ENCODE results near the gene WDR81. TPM values are rescaled to one million over a fixed set of nuclear protein-coding genes. Genes with fewer than 3 reads are reported as not detected.

WDR81 gene
- total RNA-seq, 1 donor from 2014 or later = 10.4 TPM

DNA sequence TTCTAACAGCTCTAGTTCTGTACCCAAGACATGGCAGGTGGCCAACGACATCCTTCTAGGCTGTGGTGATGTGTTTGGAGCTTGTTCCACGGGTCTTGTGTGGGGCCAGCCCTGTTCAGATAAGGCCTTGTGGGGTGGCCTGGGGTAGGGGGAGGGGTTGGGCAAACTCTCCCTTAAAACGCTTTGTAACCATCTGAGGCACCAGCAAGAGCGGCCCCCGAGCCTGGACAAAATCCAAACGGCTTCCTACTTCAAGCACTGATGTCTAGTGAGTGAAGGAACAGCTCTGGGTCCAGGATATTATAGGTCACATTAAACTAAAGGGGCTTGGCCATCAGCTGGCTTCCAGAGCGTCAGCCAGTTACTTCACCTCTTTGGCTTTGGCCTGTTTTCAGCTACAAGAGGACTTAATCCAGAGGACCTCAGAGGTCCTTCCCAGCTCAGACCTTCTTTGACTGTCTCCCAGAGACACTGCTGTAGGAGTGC lies 49.2 kb downstream of the WDR81 start:
- Histone ChIP-seq H3K9ac (ENCODE audit: low read depth in 1 of 3, low read length in 3 of 3) (peak overlapping the region; percentile 19 to 40 (median 30)), H3K36me3 (ENCODE audit: control insufficient read depth in 3 of 3, insufficient read depth in 3 of 3, low read length in 3 of 3) (peaks cover 54 to 65% (median 57%) of the 10 kb centered on the region in 3 donors), H3K27ac (ENCODE audit: low read depth, low read length) (peak overlapping the region; percentile 67), H3K9me3 (ENCODE audit: control insufficient read depth in 3 of 3, low read length in 3 of 3) (no peaks in the 10 kb centered on the region), H3K4me3 (ENCODE audit: low read length in 3 of 3) (no peak overlapping the region), H3K27me3 (ENCODE audit: control insufficient read depth in 3 of 3, insufficient read depth in 3 of 3, low read length in 3 of 3) (no peaks in the 10 kb centered on the region), H3K4me1 (ENCODE audit: control insufficient read depth in 3 of 3, insufficient read depth in 3 of 3, low read length in 3 of 3) (peaks cover 31 to 50% (median 44%) of the 10 kb centered on the region in 3 donors)

DNA sequence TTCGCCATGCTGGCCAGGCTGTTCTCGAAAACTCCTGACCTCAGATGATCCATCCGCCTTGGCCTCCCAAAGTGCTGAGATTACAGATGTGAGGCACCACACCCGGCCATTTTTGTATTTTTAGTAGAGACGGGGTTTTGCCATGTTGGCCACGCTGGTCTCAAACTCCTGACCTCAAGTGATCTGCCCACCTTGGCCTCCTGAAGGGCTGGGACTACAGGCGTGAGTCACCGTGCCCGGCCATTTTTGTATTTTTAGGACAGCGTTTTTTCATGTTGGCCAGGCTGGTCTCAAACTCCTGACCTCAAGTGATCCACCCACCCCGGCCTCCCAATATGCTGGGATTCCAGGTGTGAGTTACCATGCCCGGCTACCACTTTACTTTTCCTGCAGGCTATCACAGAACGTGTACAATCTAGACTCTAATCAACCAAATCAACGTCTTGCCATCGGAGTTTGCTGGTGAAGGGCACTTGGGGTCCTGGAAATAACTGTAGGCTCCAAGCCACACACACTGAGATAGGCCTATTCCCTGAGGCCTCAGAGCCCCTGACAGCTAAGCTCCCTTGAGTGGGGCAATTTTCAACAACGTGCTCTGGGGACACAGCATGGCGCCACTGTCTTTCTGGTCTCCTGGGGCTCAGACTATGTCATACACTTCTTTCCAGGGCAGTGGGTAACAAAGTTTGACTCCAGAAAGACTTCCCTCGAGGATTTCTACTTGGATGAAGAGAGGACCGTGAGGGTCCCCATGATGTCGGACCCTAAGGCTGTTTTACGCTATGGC lies 50.1 kb downstream of the WDR81 start:
- Histone ChIP-seq H3K36me3 (ENCODE audit: control insufficient read depth in 3 of 3, insufficient read depth in 3 of 3, low read length in 3 of 3) (peaks cover 50 to 62% (median 57%) of the 10 kb centered on the region in 3 donors), H3K4me1 (ENCODE audit: control insufficient read depth in 3 of 3, insufficient read depth in 3 of 3, low read length in 3 of 3) (peaks cover 32 to 49% (median 43%) of the 10 kb centered on the region in 3 donors), H3K27me3 (ENCODE audit: control insufficient read depth in 3 of 3, insufficient read depth in 3 of 3, low read length in 3 of 3) (no peaks in the 10 kb centered on the region), H3K4me3 (ENCODE audit: low read length in 3 of 3) (no peak overlapping the region), H3K9ac (ENCODE audit: low read depth in 1 of 3, low read length in 3 of 3) (peak overlapping the region in 2 of 3 donors; percentile 3 to 4), H3K9me3 (ENCODE audit: control insufficient read depth in 3 of 3, low read length in 3 of 3) (no peaks in the 10 kb centered on the region), H3K27ac (ENCODE audit: low read depth, low read length) (peak overlapping the region; percentile 67)

DNA sequence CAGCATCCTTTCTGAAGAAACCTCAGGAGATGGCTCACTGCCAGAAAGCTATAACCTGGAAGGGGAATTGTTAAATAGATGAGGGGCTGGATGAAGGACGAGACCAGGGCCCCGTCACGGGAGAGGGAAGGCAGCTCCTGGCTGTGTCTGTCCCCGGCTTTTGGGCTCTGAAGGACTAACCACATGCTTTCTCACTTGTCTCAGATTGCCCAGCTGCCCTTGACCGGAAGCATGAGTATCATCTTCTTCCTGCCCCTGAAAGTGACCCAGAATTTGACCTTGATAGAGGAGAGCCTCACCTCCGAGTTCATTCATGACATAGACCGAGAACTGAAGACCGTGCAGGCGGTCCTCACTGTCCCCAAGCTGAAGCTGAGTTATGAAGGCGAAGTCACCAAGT lies 51.8 kb downstream of the WDR81 start:
- H3K4me1 ChIP-seq (ENCODE audit: control insufficient read depth in 3 of 3, insufficient read depth in 3 of 3, low read length in 3 of 3) = peaks cover 42 to 56% (median 45%) of the 10 kb centered on the region in 3 donors

DNA sequence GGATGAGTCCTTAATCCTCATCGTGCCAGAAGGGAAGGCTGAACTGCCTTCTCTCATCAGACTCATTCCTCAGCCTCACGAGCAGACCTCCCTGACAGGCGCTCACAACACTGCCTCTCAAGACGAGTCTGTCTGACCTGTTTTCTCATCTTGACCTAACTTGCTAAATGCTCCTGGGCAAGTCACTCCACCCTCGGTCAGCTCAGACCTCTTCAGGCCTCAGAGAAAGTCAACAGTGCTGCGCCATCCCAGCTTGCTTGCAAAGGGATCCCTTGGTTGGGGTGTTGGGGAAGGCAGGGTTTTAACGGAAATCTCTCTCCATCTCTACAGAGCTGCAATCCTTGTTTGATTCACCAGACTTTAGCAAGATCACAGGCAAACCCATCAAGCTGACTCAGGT lies 52.4 kb downstream of the WDR81 start:
- H3K9me3 ChIP-seq (ENCODE audit: control insufficient read depth in 3 of 3, low read length in 3 of 3) = no peaks in the 10 kb centered on the region
- peak overlapping the region in 1 of 3 donors; percentile 8 for H3K9ac ChIP-seq (ENCODE audit: low read depth in 1 of 3, low read length in 3 of 3)
- peak overlapping the region; percentile 67 for H3K27ac ChIP-seq (ENCODE audit: low read depth, low read length)
- no peak overlapping the region for H3K4me3 ChIP-seq (ENCODE audit: low read length in 3 of 3)
- H3K36me3 ChIP-seq (ENCODE audit: control insufficient read depth in 3 of 3, insufficient read depth in 3 of 3, low read length in 3 of 3) = peaks cover 38 to 50% (median 44%) of the 10 kb centered on the region in 3 donors
- peaks cover 47 to 61% (median 50%) of the 10 kb centered on the region in 3 donors for H3K4me1 ChIP-seq (ENCODE audit: control insufficient read depth in 3 of 3, insufficient read depth in 3 of 3, low read length in 3 of 3)
- no peaks in the 10 kb centered on the region for H3K27me3 ChIP-seq (ENCODE audit: control insufficient read depth in 3 of 3, insufficient read depth in 3 of 3, low read length in 3 of 3)

More for the DNA sequence above, 51.8 kb downstream of the WDR81 start:
- peak overlapping the region; percentile 67 for H3K27ac ChIP-seq (ENCODE audit: low read depth, low read length)
- H3K27me3 ChIP-seq (ENCODE audit: control insufficient read depth in 3 of 3, insufficient read depth in 3 of 3, low read length in 3 of 3) = no peaks in the 10 kb centered on the region
- H3K9me3 ChIP-seq (ENCODE audit: control insufficient read depth in 3 of 3, low read length in 3 of 3) = no peaks in the 10 kb centered on the region
- no peak overlapping the region for H3K4me3 ChIP-seq (ENCODE audit: low read length in 3 of 3)
- H3K36me3 ChIP-seq (ENCODE audit: control insufficient read depth in 3 of 3, insufficient read depth in 3 of 3, low read length in 3 of 3) = peaks cover 42 to 54% (median 48%) of the 10 kb centered on the region in 3 donors
- no peak overlapping the region for H3K9ac ChIP-seq (ENCODE audit: low read depth in 1 of 3, low read length in 3 of 3)

DNA sequence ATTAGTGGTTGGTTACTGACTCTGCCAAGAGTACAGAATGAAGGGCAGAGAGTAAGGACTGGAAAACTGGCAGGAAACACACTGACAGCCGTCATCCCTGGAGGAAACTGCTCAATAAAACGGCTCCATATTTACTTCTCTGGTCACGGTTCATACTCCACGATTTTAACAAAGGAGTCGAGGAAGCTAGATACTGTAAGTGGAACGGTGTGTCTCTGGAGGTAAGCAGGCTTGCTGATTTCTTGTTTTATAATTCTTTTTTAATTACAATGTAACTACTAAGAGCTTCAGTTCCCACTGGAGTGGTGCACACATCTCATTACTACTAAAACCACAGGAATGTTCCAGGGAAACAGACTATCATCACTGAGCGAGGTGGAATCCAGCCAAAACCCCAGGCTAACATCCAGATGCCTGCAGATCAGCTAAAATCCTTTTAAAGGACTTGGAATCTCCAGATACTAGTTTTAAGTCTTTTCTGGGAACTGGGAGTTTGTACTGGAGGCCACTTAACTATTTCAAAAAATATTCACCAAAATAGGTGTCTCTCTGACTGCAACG lies 55.1 kb downstream of the WDR81 start:
- Histone ChIP-seq H3K9ac (ENCODE audit: low read depth in 1 of 3, low read length in 3 of 3) (peak overlapping the region; percentile 12 to 50 (median 41)), H3K36me3 (ENCODE audit: control insufficient read depth in 3 of 3, insufficient read depth in 3 of 3, low read length in 3 of 3) (peaks cover 33 to 42% (median 37%) of the 10 kb centered on the region in 3 donors), H3K27ac (ENCODE audit: low read depth, low read length) (peak overlapping the region; percentile 80), H3K4me3 (ENCODE audit: low read length in 3 of 3) (peak overlapping the region in 2 of 3 donors; percentile 16 to 41), H3K4me1 (ENCODE audit: control insufficient read depth in 3 of 3, insufficient read depth in 3 of 3, low read length in 3 of 3) (peaks cover 58 to 70% (median 63%) of the 10 kb centered on the region in 3 donors), H3K9me3 (ENCODE audit: control insufficient read depth in 3 of 3, low read length in 3 of 3) (no peaks in the 10 kb centered on the region), H3K27me3 (ENCODE audit: control insufficient read depth in 3 of 3, insufficient read depth in 3 of 3, low read length in 3 of 3) (no peaks in the 10 kb centered on the region)

DNA sequence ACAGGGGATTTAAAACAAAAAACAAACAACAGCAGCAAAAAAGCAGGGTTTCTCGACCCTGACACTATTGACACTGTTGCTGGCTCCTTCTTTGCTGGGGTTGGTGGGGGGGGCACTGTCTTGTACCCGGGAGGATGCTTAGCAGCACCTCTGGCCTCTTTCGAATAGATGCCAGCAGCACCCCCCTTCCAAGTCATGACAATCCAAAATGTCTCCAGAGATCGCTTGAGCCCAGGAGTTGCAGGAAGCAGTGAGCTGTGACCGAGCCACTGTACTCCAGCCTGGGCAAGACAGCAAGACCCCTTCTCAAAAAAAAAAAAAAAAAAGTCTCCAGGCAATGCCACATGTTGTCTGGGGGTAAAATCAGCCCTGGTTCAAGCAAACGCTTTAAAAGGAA lies 57.7 kb downstream of the WDR81 start:
- H3K4me1 ChIP-seq (ENCODE audit: control insufficient read depth in 3 of 3, insufficient read depth in 3 of 3, low read length in 3 of 3) = peaks cover 65 to 70% (median 67%) of the 10 kb centered on the region in 3 donors
- H3K36me3 ChIP-seq (ENCODE audit: control insufficient read depth in 3 of 3, insufficient read depth in 3 of 3, low read length in 3 of 3) = peaks cover 16 to 20% (median 18%) of the 10 kb centered on the region in 3 donors
- H3K27me3 ChIP-seq (ENCODE audit: control insufficient read depth in 3 of 3, insufficient read depth in 3 of 3, low read length in 3 of 3) = no peaks in the 10 kb centered on the region
- no peaks in the 10 kb centered on the region for H3K9me3 ChIP-seq (ENCODE audit: control insufficient read depth in 3 of 3, low read length in 3 of 3)
- H3K4me3 ChIP-seq (ENCODE audit: low read length in 3 of 3) = peak overlapping the region in 1 of 3 donors; percentile 61
- H3K27ac ChIP-seq (ENCODE audit: low read depth, low read length) = peak overlapping the region; percentile 98
- H3K9ac ChIP-seq (ENCODE audit: low read depth in 1 of 3, low read length in 3 of 3) = peak overlapping the region; percentile 15 to 86 (median 25)

DNA sequence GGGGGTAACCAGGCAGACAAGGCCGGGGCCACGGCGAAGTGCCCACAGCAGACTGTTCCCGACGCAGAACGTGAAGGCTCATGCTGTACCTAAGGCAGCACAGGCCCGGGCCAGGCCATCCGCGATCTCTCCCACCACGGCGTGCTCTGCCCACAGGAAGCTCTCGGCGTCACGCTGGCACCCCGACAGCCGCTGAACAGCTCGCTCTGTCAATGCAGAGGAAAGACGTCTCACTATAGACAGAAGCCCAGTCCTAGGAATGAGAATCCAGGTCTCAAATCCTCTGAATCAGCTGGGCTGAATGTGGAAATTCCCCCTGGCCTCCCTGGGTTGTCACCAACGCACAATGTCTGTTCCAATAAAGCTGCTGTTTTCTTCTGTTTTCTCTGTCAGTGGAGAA lies 58.8 kb downstream of the WDR81 start:
- peaks cover 6 to 12% (median 12%) of the 10 kb centered on the region in 3 donors for H3K36me3 ChIP-seq (ENCODE audit: control insufficient read depth in 3 of 3, insufficient read depth in 3 of 3, low read length in 3 of 3)
- H3K4me1 ChIP-seq (ENCODE audit: control insufficient read depth in 3 of 3, insufficient read depth in 3 of 3, low read length in 3 of 3) = peaks cover 73 to 79% (median 73%) of the 10 kb centered on the region in 3 donors
- H3K9me3 ChIP-seq (ENCODE audit: control insufficient read depth in 3 of 3, low read length in 3 of 3) = no peaks in the 10 kb centered on the region
- no peaks in the 10 kb centered on the region for H3K27me3 ChIP-seq (ENCODE audit: control insufficient read depth in 3 of 3, insufficient read depth in 3 of 3, low read length in 3 of 3)
- H3K4me3 ChIP-seq (ENCODE audit: low read length in 3 of 3) = peak overlapping the region; percentile 18 to 73 (median 51)
- H3K27ac ChIP-seq (ENCODE audit: low read depth, low read length) = peak overlapping the region; percentile 98
- peak overlapping the region; percentile 77 to 86 (median 78) for H3K9ac ChIP-seq (ENCODE audit: low read depth in 1 of 3, low read length in 3 of 3)

DNA sequence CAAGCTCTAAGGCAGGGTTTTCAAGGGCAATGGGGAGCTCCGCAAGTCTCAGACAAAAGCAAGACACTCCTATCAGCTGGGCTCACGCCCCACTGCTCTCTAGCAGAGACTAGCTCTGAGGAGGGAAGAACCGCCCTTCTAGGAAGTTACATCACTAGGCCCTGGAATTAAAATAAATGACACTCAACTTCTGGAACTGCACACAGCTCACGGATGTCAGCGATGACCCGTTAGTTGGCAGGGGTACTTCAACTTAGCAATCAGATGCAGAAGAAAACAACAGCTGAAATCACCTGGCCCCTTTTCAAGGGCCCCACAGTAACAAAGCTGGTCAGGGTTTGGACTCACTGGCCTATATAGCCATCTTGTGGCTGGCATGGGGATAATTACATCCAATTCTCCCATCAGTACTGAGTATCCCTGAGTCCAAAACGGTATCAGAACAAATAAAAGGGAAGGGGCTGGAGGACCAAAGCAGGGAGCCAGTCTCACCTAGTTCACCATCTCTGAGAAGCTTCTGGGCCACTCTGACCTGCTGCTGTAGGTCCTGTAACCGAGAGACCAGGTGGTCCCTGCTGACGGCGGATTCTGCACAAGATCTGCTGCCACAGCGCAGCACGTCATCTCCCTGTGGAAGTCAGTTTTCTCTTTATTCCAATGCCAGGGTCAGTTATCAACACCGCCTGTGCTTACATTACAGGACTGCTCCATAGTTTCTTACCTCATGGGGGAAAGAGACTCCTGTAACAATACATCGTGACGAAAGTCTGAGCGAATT lies 59.5 kb downstream of the WDR81 start:
- Histone ChIP-seq H3K27me3 (ENCODE audit: control insufficient read depth in 3 of 3, insufficient read depth in 3 of 3, low read length in 3 of 3) (no peaks in the 10 kb centered on the region), H3K4me3 (ENCODE audit: low read length in 3 of 3) (peak overlapping the region; percentile 18 to 73 (median 51)), H3K4me1 (ENCODE audit: control insufficient read depth in 3 of 3, insufficient read depth in 3 of 3, low read length in 3 of 3) (peaks cover 73 to 76% (median 73%) of the 10 kb centered on the region in 3 donors), H3K9ac (ENCODE audit: low read depth in 1 of 3, low read length in 3 of 3) (peak overlapping the region; percentile 77 to 86 (median 78)), H3K36me3 (ENCODE audit: control insufficient read depth in 3 of 3, insufficient read depth in 3 of 3, low read length in 3 of 3) (peaks cover 3 to 8% (median 8%) of the 10 kb centered on the region in 3 donors), H3K27ac (ENCODE audit: low read depth, low read length) (peak overlapping the region; percentile 98), H3K9me3 (ENCODE audit: control insufficient read depth in 3 of 3, low read length in 3 of 3) (no peaks in the 10 kb centered on the region)

DNA sequence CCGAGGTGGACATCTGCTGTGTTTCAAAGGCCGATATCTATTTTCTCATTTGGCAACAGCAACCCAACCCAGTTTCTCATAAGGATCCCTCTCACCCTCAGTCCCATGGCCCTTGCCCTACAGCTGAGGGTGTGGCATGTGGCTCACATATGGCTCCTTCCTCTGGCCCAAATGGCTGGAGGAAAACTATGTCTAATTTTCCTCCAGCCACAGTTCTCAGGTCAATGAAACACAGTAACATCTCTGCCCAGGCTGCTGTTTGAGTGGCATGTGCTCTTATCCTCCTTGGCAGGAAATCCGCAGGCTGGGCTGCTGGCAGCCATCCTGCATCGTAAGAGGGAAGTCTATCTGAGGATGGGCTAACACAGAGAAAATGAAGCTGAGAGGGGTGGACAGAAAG lies 61.4 kb downstream of the WDR81 start:
- Histone ChIP-seq H3K9me3 (ENCODE audit: control insufficient read depth in 3 of 3, low read length in 3 of 3) (no peaks in the 10 kb centered on the region), H3K4me3 (ENCODE audit: low read length in 3 of 3) (peak overlapping the region in 1 of 3 donors; percentile 35), H3K36me3 (ENCODE audit: control insufficient read depth in 3 of 3, insufficient read depth in 3 of 3, low read length in 3 of 3) (peaks cover 3 to 8% (median 5%) of the 10 kb centered on the region in 3 donors), H3K27me3 (ENCODE audit: control insufficient read depth in 3 of 3, insufficient read depth in 3 of 3, low read length in 3 of 3) (no peaks in the 10 kb centered on the region), H3K9ac (ENCODE audit: low read depth in 1 of 3, low read length in 3 of 3) (peak overlapping the region; percentile 41 to 75 (median 65)), H3K4me1 (ENCODE audit: control insufficient read depth in 3 of 3, insufficient read depth in 3 of 3, low read length in 3 of 3) (peaks cover 64 to 65% (median 64%) of the 10 kb centered on the region in 3 donors), H3K27ac (ENCODE audit: low read depth, low read length) (peak overlapping the region; percentile 94)
